Hepatocyte (in vitro differentiated cells): ENCODE measurements around the gene WDCP. TPM values are rescaled to one million over a fixed set of nuclear protein-coding genes. Genes with fewer than 3 reads are reported as not detected.

Experiments
- DNase-seq: peaks from one replicate; pipeline ENCODE4 v3.0.0-alpha.2; 2016; ENCODE audit warnings: low spot score
- H2AFZ ChIP-seq: fragments of 200-600 bp; sonication (generic); 2 replicates; pipeline ENCODE4 v1.6.0; 2016; ENCODE audit warnings: antibody characterized with exemption, mild to moderate bottlenecking
- H3K27ac ChIP-seq: fragments of 200-600 bp; sonication (generic); 2 replicates; pipeline ENCODE4 v1.5.1; 2016; ENCODE audit warnings: mild to moderate bottlenecking
- H3K27me3 ChIP-seq: fragments of 200-600 bp; sonication (generic); 2 replicates; pipeline ENCODE4 v1.6.1; 2016
- H3K36me3 ChIP-seq: fragments of 200-600 bp; sonication (generic); replicated peaks from 2 replicates; pipeline ENCODE4 v1.5.1; 2016; ENCODE audit warnings: low read depth; ENCODE audit not compliant: insufficient read depth
- H3K4me1 ChIP-seq: fragments of 200-600 bp; sonication (generic); 2 replicates; pipeline ENCODE4 v1.5.1; 2016; ENCODE audit warnings: mild to moderate bottlenecking, moderate library complexity; ENCODE audit not compliant: insufficient read depth
- H3K4me2 ChIP-seq: fragments of 200-600 bp; sonication (generic); 2 replicates; pipeline ENCODE4 v1.6.0; 2016
- H3K4me3 ChIP-seq: fragments of 200-600 bp; sonication (generic); 2 replicates; pipeline ENCODE4 v1.5.1; 2016; ENCODE audit warnings: mild to moderate bottlenecking
- H3K79me2 ChIP-seq: fragments of 200-600 bp; sonication (generic); 2 replicates; pipeline ENCODE4 v1.6.0; 2017; ENCODE audit warnings: mild to moderate bottlenecking
- H3K9me2 ChIP-seq: fragments of 200-600 bp; sonication (generic); replicated peaks from 2 replicates; pipeline ENCODE4 v1.6.0; 2017; ENCODE audit warnings: mild to moderate bottlenecking; ENCODE audit not compliant: insufficient read depth
- H3K9me3 ChIP-seq: fragments of 200-600 bp; sonication (generic); 2 replicates; pipeline ENCODE4 v1.5.1; 2016; ENCODE audit warnings: low read depth, mild to moderate bottlenecking
- H4K20me1 ChIP-seq: fragments of 200-600 bp; sonication (generic); 2 replicates; pipeline ENCODE4 v1.6.0; 2016; ENCODE audit warnings: mild to moderate bottlenecking; ENCODE audit not compliant: insufficient read depth, poor library complexity, severe bottlenecking
- EZH2 ChIP-seq: fragments of 200-600 bp; sonication (generic); IDR thresholded peaks from 2 replicates; pipeline ENCODE4 v1.6.1; 2016; ENCODE audit warnings: antibody characterized with exemption, mild to moderate bottlenecking, borderline replicate concordance
- EZH2phosphoT487 ChIP-seq: fragments of 200-600 bp; sonication (generic); IDR thresholded peaks from one replicate; pipeline ENCODE4 v1.6.1; 2018; ENCODE audit warnings: antibody characterized with exemption, mild to moderate bottlenecking, low read depth, moderate library complexity; ENCODE audit not compliant: unreplicated experiment, severe bottlenecking
- WGBS: methylation state at CpG from one replicate; pipeline ENCODE4 v1.1.6; 2016; ENCODE audit warnings: low lambda C conversion rate; ENCODE audit errors: missing lambda C conversion rate; 5-methylcytosine and 5-hydroxymethylcytosine counted together
- polyA plus RNA-seq: library from polyadenylated mRNA; unstranded; fragments of >200 nt; fragmentation: Nextera tagmentation; extraction: Ambion mirVana; gene quantifications from 2 replicates; pipeline ENCODE4 v1.2.1, GENCODE V29; 2016
- total RNA-seq: library from RNA; depleted of rRNA; stranded (reverse); fragments of >200 nt; gene quantifications from 2 replicates; pipeline ENCODE4 v1.2.3, GENCODE V29; 2014
- TF ChIP-seq, protein P1 (sequence below): fragments of 200-600 bp; sonication (generic); IDR thresholded peaks from 2 replicates; pipeline ENCODE4 v1.5.1; 2016; ENCODE audit warnings: antibody characterized with exemption, mild to moderate bottlenecking; ENCODE audit not compliant: poor library complexity

WDCP gene
- total and polyA plus RNA-seq, 2 experiments from 2014 or later, result 2.4 to 6.0 TPM

DNA sequence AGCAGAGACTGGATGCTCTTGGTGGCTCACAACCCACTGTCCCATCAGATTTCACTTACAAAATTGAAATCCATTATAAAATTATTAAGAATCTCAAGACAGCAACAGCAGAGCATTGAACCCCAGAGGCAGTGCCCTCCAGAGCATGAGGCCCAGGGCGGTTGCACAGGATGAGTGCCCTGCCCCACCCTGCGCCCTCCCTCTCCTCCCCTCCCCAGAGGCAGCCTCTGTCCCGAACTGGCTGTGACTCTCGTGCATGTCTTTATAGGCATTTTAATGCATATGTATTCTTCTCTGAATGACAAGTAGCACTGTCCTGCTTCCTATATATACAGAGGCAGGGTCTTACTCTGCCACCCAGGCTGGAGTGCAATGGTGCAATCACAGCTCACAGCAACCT lies 26.9 kb downstream of the WDCP start:
- H2AFZ ChIP-seq, result no peak overlapping the region
- H3K9me2 ChIP-seq, result no peaks in the 10 kb centered on the region
- H3K9me3 ChIP-seq, result no peaks in the 10 kb centered on the region
- H3K27me3 ChIP-seq, result no peaks in the 10 kb centered on the region
- no peak for DNase-seq
- WGBS, result 94% methylated on average over 4 of the region's 4 CpGs
- no peak overlapping the region for H3K4me3 ChIP-seq
- H3K79me2 ChIP-seq, result no peaks in the 10 kb centered on the region
- TF ChIP-seq EZH2 (no peak), EZH2phosphoT487 (no peak)
- TF ChIP-seq, protein P1, sequence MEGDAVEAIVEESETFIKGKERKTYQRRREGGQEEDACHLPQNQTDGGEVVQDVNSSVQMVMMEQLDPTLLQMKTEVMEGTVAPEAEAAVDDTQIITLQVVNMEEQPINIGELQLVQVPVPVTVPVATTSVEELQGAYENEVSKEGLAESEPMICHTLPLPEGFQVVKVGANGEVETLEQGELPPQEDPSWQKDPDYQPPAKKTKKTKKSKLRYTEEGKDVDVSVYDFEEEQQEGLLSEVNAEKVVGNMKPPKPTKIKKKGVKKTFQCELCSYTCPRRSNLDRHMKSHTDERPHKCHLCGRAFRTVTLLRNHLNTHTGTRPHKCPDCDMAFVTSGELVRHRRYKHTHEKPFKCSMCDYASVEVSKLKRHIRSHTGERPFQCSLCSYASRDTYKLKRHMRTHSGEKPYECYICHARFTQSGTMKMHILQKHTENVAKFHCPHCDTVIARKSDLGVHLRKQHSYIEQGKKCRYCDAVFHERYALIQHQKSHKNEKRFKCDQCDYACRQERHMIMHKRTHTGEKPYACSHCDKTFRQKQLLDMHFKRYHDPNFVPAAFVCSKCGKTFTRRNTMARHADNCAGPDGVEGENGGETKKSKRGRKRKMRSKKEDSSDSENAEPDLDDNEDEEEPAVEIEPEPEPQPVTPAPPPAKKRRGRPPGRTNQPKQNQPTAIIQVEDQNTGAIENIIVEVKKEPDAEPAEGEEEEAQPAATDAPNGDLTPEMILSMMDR, result no peak
- peaks cover 5% of the 10 kb centered on the region for H3K4me1 ChIP-seq
- H3K27ac ChIP-seq, result no peak overlapping the region
- no peaks in the 10 kb centered on the region for H4K20me1 ChIP-seq
- H3K4me2 ChIP-seq, result no peak overlapping the region
- no peaks in the 10 kb centered on the region for H3K36me3 ChIP-seq

DNA sequence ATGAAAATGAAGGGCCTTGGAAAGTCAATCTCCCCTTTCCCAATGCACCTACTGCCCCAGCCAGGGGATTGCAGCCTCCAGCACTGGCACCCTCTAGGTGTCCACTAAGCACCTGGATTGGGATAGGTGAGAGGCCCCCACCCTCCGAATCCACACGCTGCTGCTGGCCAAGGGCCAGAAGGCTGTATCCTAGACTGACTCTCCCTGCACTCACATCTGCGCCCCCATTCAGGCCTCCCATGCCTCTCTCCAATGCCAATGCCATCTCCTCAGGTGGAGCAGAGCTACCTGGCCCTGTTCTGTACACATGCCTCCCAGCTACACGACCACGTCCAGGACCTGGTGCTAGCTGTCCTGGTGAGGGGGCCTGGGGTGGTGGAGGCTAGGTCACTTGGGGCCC lies 27.5 kb downstream of the WDCP start:
- H3K9me3 ChIP-seq, result no peaks in the 10 kb centered on the region
- no peak for DNase-seq
- no peak for TF ChIP-seq EZH2
- no peak for TF ChIP-seq EZH2phosphoT487
- TF ChIP-seq, protein P1, result no peak

DNA sequence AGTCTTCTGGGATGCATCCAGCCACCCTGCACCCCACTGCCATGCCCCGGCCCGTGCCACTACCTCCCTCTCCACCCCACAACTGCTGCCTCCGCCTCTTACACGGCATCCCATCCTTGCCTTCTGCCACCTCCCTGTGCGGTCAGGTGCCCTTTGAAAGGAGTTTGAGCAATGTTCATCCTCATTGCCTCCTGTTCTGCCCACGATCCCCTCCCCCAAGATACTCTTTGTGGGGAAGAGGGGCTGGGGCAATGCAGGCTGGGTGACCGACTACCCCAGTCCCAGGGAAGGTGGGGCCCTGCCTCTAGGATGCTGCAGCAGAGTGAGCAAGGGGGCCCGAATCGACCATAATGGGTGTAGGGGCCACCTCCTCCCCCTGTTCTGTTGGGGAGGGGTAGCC lies 28.9 kb downstream of the WDCP start:
- H3K9me3 ChIP-seq, result no peaks in the 10 kb centered on the region
- no peak for DNase-seq
- no peaks in the 10 kb centered on the region for H3K27me3 ChIP-seq
- 92% methylated on average over 9 of the region's 9 CpGs for WGBS
- no peaks in the 10 kb centered on the region for H3K79me2 ChIP-seq
- TF ChIP-seq EZH2 (no peak), EZH2phosphoT487 (no peak)
- TF ChIP-seq, protein P1, result no peak
- H2AFZ ChIP-seq, result no peak overlapping the region
- H3K4me3 ChIP-seq, result no peak overlapping the region
- no peak overlapping the region for H3K4me2 ChIP-seq
- H4K20me1 ChIP-seq, result no peaks in the 10 kb centered on the region
- no peaks in the 10 kb centered on the region for H3K9me2 ChIP-seq
- peaks cover 8% of the 10 kb centered on the region for H3K4me1 ChIP-seq
- H3K27ac ChIP-seq, result no peak overlapping the region
- H3K36me3 ChIP-seq, result no peaks in the 10 kb centered on the region

More for the DNA sequence above, 27.5 kb downstream of the WDCP start:
- H3K4me2 ChIP-seq, result no peak overlapping the region
- H3K9me2 ChIP-seq, result no peaks in the 10 kb centered on the region
- no peaks in the 10 kb centered on the region for H3K79me2 ChIP-seq
- no peak overlapping the region for H3K27ac ChIP-seq
- no peaks in the 10 kb centered on the region for H3K27me3 ChIP-seq
- H3K4me1 ChIP-seq, result peaks cover 8% of the 10 kb centered on the region
- no peaks in the 10 kb centered on the region for H4K20me1 ChIP-seq
- H3K36me3 ChIP-seq, result no peaks in the 10 kb centered on the region
- WGBS, result 96% methylated on average over 5 of the region's 5 CpGs
- H3K4me3 ChIP-seq, result no peak overlapping the region
- H2AFZ ChIP-seq, result no peak overlapping the region

DNA sequence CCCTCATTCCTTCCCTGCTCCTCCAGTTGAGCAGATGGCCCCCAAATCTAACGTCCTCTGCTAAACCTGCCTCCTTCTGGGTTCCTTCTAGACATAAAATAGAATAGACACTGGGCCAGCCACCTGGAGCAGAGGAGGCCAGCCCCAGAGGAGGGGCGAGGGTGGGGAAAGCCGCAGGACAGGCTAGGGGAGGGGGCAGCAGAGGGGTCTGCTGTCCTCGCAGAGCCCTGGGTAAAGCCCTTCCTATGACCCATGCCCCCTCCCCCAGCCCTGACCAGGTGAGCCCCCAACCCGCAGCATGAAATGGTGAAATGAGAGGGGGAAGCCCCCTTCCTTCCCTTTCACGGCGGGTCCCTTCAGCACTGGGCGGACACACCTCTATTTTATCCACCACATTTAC lies 29.5 kb downstream of the WDCP start:
- no peak overlapping the region for H2AFZ ChIP-seq
- TF ChIP-seq EZH2 (no peak), EZH2phosphoT487 (no peak)
- TF ChIP-seq, protein P1, result no peak
- H3K9me2 ChIP-seq, result no peaks in the 10 kb centered on the region
- H3K4me1 ChIP-seq, result peaks cover 8% of the 10 kb centered on the region
- no peaks in the 10 kb centered on the region for H3K36me3 ChIP-seq
- no peaks in the 10 kb centered on the region for H3K9me3 ChIP-seq
- 92% methylated on average over 7 of the region's 8 CpGs for WGBS
- no peak overlapping the region for H3K27ac ChIP-seq
- DNase-seq, result no peak
- no peak overlapping the region for H3K4me2 ChIP-seq
- H3K4me3 ChIP-seq, result no peak overlapping the region
- H3K27me3 ChIP-seq, result no peaks in the 10 kb centered on the region
- no peaks in the 10 kb centered on the region for H3K79me2 ChIP-seq
- H4K20me1 ChIP-seq, result no peaks in the 10 kb centered on the region
